Naive thymus-derived CD4-positive, alpha-beta T cell (primary cell): ENCODE measurements around the gene PROK2. TPM values are rescaled to one million over a fixed set of nuclear protein-coding genes. Genes with fewer than 3 reads are reported as not detected.
A peak's percentile ranks its signal among the peaks of the same experiment; 100 is the strongest.

Source experiments
- ATAC-seq: fragments of 150-1000 bp; cut with Tn5 transposase; 2 replicates; pipeline ENCODE4 v1.10.0; 2021; ENCODE audit warnings: mild to moderate bottlenecking, moderate library complexity
- CTCF ChIA-PET: fragments of 350-600 bp; sonication (Branson Sonifier 250); formaldehyde crosslinking; loops from one replicate; lab custom pipeline; 2021; ENCODE audit warnings: antibody characterized with exemption; lab: Charles Lee
- POLR2A ChIA-PET: fragments of 350-600 bp; sonication (Branson Sonifier 250); formaldehyde crosslinking; loops from one replicate; lab custom pipeline; 2021; ENCODE audit warnings: antibody characterized with exemption, inconsistent platforms; lab: Charles Lee
- DNase-seq, 9 donors: peaks; one replicate each; pipeline versions ENCODE4 v3.0.0 to v3.0.0-alpha.2; 2020 to 2022; ENCODE audit warnings: mixed read lengths in 1 of 9
- H3K27ac ChIP-seq: one replicate; pipeline ENCODE4 v1.7.0; 2013; ENCODE audit warnings: mild to moderate bottlenecking, low read depth, low read length, moderate library complexity
- H3K27me3 ChIP-seq, 2 donors: one replicate each; pipeline ENCODE4 v1.7.0; 2013; ENCODE audit warnings: low read length in 2 of 2, mild to moderate bottlenecking in 2 of 2, moderate library complexity in 2 of 2; ENCODE audit not compliant: control insufficient read depth in 2 of 2, insufficient read depth in 2 of 2
- H3K36me3 ChIP-seq, 3 experiments: 1 replicate in 2 of 3; 2 replicates in 1 of 3; pipeline ENCODE4 v1.7.0; 2013; ENCODE audit warnings: low read length in 3 of 3, mild to moderate bottlenecking in 3 of 3, moderate library complexity in 1 of 3; ENCODE audit not compliant: insufficient read depth in 3 of 3, control insufficient read depth in 2 of 3
- H3K4me1 ChIP-seq, 2 donors: one replicate each; pipeline ENCODE4 v1.7.0; 2013; ENCODE audit warnings: low read length in 2 of 2, mild to moderate bottlenecking in 2 of 2, moderate library complexity in 1 of 2; ENCODE audit not compliant: control insufficient read depth in 2 of 2, insufficient read depth in 2 of 2
- H3K4me3 ChIP-seq: 2 replicates; pipeline ENCODE4 v1.7.0; 2013; ENCODE audit warnings: mild to moderate bottlenecking, low read length
- H3K9me3 ChIP-seq, 3 experiments: 1 replicate in 2 of 3; 2 replicates in 1 of 3; pipeline ENCODE4 v1.7.0; 2013; ENCODE audit warnings: low read length in 3 of 3; ENCODE audit not compliant: control insufficient read depth in 2 of 3
- H3K27ac Mint-ChIP-seq, 9 donors: one replicate each; pipeline ENCODE4 v1.8.0; 2020 to 2022; ENCODE audit warnings: mixed read lengths in 9 of 9, mild to moderate bottlenecking in 8 of 9, moderate library complexity in 5 of 9, inconsistent platforms in 2 of 9
- H3K27me3 Mint-ChIP-seq, 5 donors: one replicate each; pipeline ENCODE4 v1.8.0; 2021 to 2022; ENCODE audit warnings: mixed read lengths in 5 of 5, mild to moderate bottlenecking in 1 of 5
- H3K36me3 Mint-ChIP-seq, 5 donors: one replicate each; pipeline ENCODE4 v1.8.0; 2020 to 2022; ENCODE audit warnings: mixed read lengths in 5 of 5, mild to moderate bottlenecking in 3 of 5, inconsistent platforms in 1 of 5
- H3K4me1 Mint-ChIP-seq, 7 donors: one replicate each; pipeline ENCODE4 v1.8.0; 2020 to 2022; ENCODE audit warnings: mixed read lengths in 7 of 7, mild to moderate bottlenecking in 3 of 7, inconsistent platforms in 1 of 7
- H3K4me3 Mint-ChIP-seq, 10 donors: one replicate each; pipeline ENCODE4 v1.8.0; 2020 to 2022; ENCODE audit warnings: mild to moderate bottlenecking in 10 of 10, mixed read lengths in 10 of 10, moderate library complexity in 6 of 10, inconsistent platforms in 2 of 10
- H3K9me3 Mint-ChIP-seq, 11 donors: one replicate each; pipeline ENCODE4 v1.8.0; 2020 to 2022; ENCODE audit warnings: mixed read lengths in 11 of 11, mild to moderate bottlenecking in 4 of 11, inconsistent platforms in 1 of 11, moderate library complexity in 1 of 11
- intact Hi-C, 2 donors: fragments of 100-400 bp; cut with micrococcal nuclease; formaldehyde crosslinking; loops; one replicate each; pipeline ENCODE4 v1.15.1; 2023
- polyA plus RNA-seq, 2 donors: library from polyadenylated mRNA; unstranded; fragments of 300-500 nt; fragmentation: Illumina TruSeq; gene quantifications; one replicate each; pipeline ENCODE4 v1.2.3, GENCODE V29; 2021
- total RNA-seq, 6 experiments: library from RNA in 5 of 6; stranded (reverse) in 5 of 6; gene quantifications; 1 replicate in 5 of 6; 2 replicates in 1 of 6; pipeline ENCODE4 v1.2.3 and lab custom pipeline; 2021 to 2026

The PROK2 gene
- total RNA-seq = 10 to 100 TPM in 1 of 5 experiments, not detected in 4; 14.1 TPM
- not detected for polyA plus RNA-seq
- total RNA-seq (lab: John Stamatoyannopoulos, UW) = not detected

- ATAC-seq (peak; percentile 77), DNase-seq (peak in 6 of 9 donors; percentile 11 to 38 (median 16))
- peaks cover 51 to 78% (median 62%) of the 10 kb centered on the region in 5 donors for H3K27me3 Mint-ChIP-seq
- POLR2A ChIA-PET = no interaction called here
- intact Hi-C loops = loop anchor here (5.0 kb wide), 2 partner anchors 33 to 58 kb away; partner anchors contain the start of genes EIF4E3 (in 1 of the 2) and GPR27 (in 1 of the 2)
- peak within 1 kb of the TSS in 1 of 9 donors; percentile 31 for H3K27ac Mint-ChIP-seq
- H3K27me3 ChIP-seq = peaks cover 21 to 33% of the 10 kb centered on the region in 2 donors
- no peaks in the 10 kb centered on the region for H3K9me3 ChIP-seq
- no peaks in the 10 kb centered on the region for H3K36me3 ChIP-seq
- peaks cover 0 to 8% of the 10 kb centered on the region in 2 donors for H3K4me1 ChIP-seq
- peak within 1 kb of the TSS; percentile 13 for H3K4me3 ChIP-seq
- peaks cover 16 to 22% (median 20%) of the 10 kb centered on the region in 7 donors for H3K4me1 Mint-ChIP-seq
- no peaks in the 10 kb centered on the region for H3K36me3 Mint-ChIP-seq
- peak within 1 kb of the TSS; percentile 75 to 89 (median 82) for H3K4me3 Mint-ChIP-seq
- peaks cover 0 to 2% (median 0%) of the 10 kb centered on the region in 11 donors for H3K9me3 Mint-ChIP-seq
- CTCF ChIA-PET = no interaction called here
- H3K27ac ChIP-seq = no peak within 1 kb of the TSS
These were observed at the start of gene PROK2 for GRCh38 chr3:71784914-71785531. TSS of gene PROK2 (minus strand) at chr3:71785148. CDS start at chr3:71785052, 96 bp downstream.

GRCh38 chr3:71831599-71831998, 46.7 kb upstream of the PROK2 start:
- Histone ChIP-seq H3K4me1 (no peaks in the 10 kb centered on the region), H3K9me3 (no peaks in the 10 kb centered on the region), H3K27ac (no peak overlapping the region), H3K27me3 (no peaks in the 10 kb centered on the region), H3K36me3 (no peaks in the 10 kb centered on the region), H3K4me3 (no peak overlapping the region)
- Mint-ChIP-seq H3K9me3 (no peaks in the 10 kb centered on the region), H3K27ac (no peak overlapping the region), H3K4me1 (no peaks in the 10 kb centered on the region), H3K27me3 (peaks cover 0 to 10% (median 0%) of the 10 kb centered on the region in 5 donors), H3K4me3 (no peak overlapping the region), H3K36me3 (no peaks in the 10 kb centered on the region)
- ChIA-PET CTCF (no interaction called here), POLR2A (no interaction called here)
- intact Hi-C loops = no loop called here
- no peak for ATAC-seq
- DNase-seq = no peak

GRCh38 chr3:71825551-71826283, 40.8 kb upstream of the PROK2 start:
- ATAC-seq (no peak), DNase-seq (no peak)
- POLR2A ChIA-PET = no interaction called here
- H3K9me3 Mint-ChIP-seq = no peaks in the 10 kb centered on the region
- peaks cover 0 to 1% (median 0%) of the 10 kb centered on the region in 7 donors for H3K4me1 Mint-ChIP-seq
- no peaks in the 10 kb centered on the region for H3K36me3 Mint-ChIP-seq
- no peak overlapping the region for H3K27ac Mint-ChIP-seq
- peaks cover 0 to 14% (median 0%) of the 10 kb centered on the region in 5 donors for H3K27me3 Mint-ChIP-seq
- H3K4me3 ChIP-seq = no peak overlapping the region
- CTCF ChIA-PET = no interaction called here
- no peak overlapping the region for H3K4me3 Mint-ChIP-seq
- H3K9me3 ChIP-seq = no peaks in the 10 kb centered on the region
- intact Hi-C loops = no loop called here
- H3K27me3 ChIP-seq = no peaks in the 10 kb centered on the region
- no peaks in the 10 kb centered on the region for H3K4me1 ChIP-seq
- no peaks in the 10 kb centered on the region for H3K36me3 ChIP-seq
- H3K27ac ChIP-seq = no peak overlapping the region

- ChIA-PET CTCF (no interaction called here), POLR2A (no interaction called here)
- Mint-ChIP-seq H3K4me1 (peaks cover 0 to 1% (median 0%) of the 10 kb centered on the region in 7 donors), H3K4me3 (no peak overlapping the region), H3K27me3 (peaks cover 0 to 10% (median 0%) of the 10 kb centered on the region in 5 donors), H3K27ac (no peak overlapping the region), H3K9me3 (no peaks in the 10 kb centered on the region), H3K36me3 (no peaks in the 10 kb centered on the region)
- ATAC-seq (no peak), DNase-seq (no peak)
- Histone ChIP-seq H3K36me3 (no peaks in the 10 kb centered on the region), H3K4me1 (no peaks in the 10 kb centered on the region), H3K27ac (no peak overlapping the region), H3K4me3 (no peak overlapping the region), H3K9me3 (no peaks in the 10 kb centered on the region), H3K27me3 (no peaks in the 10 kb centered on the region)
- intact Hi-C loops = no loop called here
These were observed 36.2 kb upstream of the PROK2 start for GRCh38 chr3:71821116-71821515.

GRCh38 chr3:71817262-71817661, 32.3 kb upstream of the PROK2 start:
- Mint-ChIP-seq H3K27me3 (peaks cover 0 to 20% (median 0%) of the 10 kb centered on the region in 5 donors), H3K36me3 (no peaks in the 10 kb centered on the region), H3K4me3 (no peak overlapping the region), H3K27ac (no peak overlapping the region), H3K4me1 (peaks cover 0 to 2% (median 0%) of the 10 kb centered on the region in 7 donors), H3K9me3 (no peaks in the 10 kb centered on the region)
- Histone ChIP-seq H3K4me3 (no peak overlapping the region), H3K27me3 (no peaks in the 10 kb centered on the region), H3K36me3 (no peaks in the 10 kb centered on the region), H3K27ac (no peak overlapping the region), H3K4me1 (no peaks in the 10 kb centered on the region), H3K9me3 (no peaks in the 10 kb centered on the region)
- POLR2A ChIA-PET = no interaction called here
- no peak for ATAC-seq
- no peak for DNase-seq
- CTCF ChIA-PET = no interaction called here
- intact Hi-C loops = no loop called here

GRCh38 chr3:71816767-71817156, 31.8 kb upstream of the PROK2 start:
- Histone ChIP-seq H3K27me3 (no peaks in the 10 kb centered on the region), H3K4me3 (no peak overlapping the region), H3K4me1 (no peaks in the 10 kb centered on the region), H3K36me3 (no peaks in the 10 kb centered on the region), H3K27ac (no peak overlapping the region), H3K9me3 (no peaks in the 10 kb centered on the region)
- Mint-ChIP-seq H3K27ac (no peak overlapping the region), H3K4me1 (peaks cover 0 to 2% (median 0%) of the 10 kb centered on the region in 7 donors), H3K9me3 (no peaks in the 10 kb centered on the region), H3K27me3 (peaks cover 0 to 19% (median 0%) of the 10 kb centered on the region in 5 donors), H3K36me3 (no peaks in the 10 kb centered on the region), H3K4me3 (no peak overlapping the region)
- no peak for ATAC-seq
- no peak for DNase-seq
- POLR2A ChIA-PET = no interaction called here
- intact Hi-C loops = no loop called here
- CTCF ChIA-PET = no interaction called here
